C4-2B (cell line): ENCODE data around the gene CAPN12.

ENCODE experiments used
- CTCF ChIP-seq: fragments of 450-650 bp; conservative IDR thresholded peaks from 2 replicates; pipeline ENCODE4 v1.5.1; 2017; ENCODE audit warnings: mild to moderate bottlenecking
- ZFX ChIP-seq: fragments of 450-650 bp; IDR thresholded peaks from 2 replicates; pipeline ENCODE4 v1.6.1; 2017

- no peak for TF ChIP-seq CTCF
- no peak for TF ChIP-seq ZFX
Observed at GRCh38 chr19:38723606-38723965, 20.7 kb downstream of the CAPN12 start.
